H9 (cell line): ENCODE data around the gene C16orf74. TPM values are rescaled to one million over a fixed set of nuclear protein-coding genes. Genes with fewer than 3 reads are reported as not detected.

ENCODE experiments used
- DNase-seq: peaks from one replicate; pipeline ENCODE4 v3.0.0-alpha.2; 2017
- H2AFZ ChIP-seq: one replicate; pipeline ENCODE4 v1.6.1; 2013; ENCODE audit warnings: mild to moderate bottlenecking, low read length, control low read depth, moderate library complexity
- H2AK5ac ChIP-seq: 2 replicates; pipeline ENCODE4 v1.6.1; 2013; ENCODE audit warnings: low read length, control low read depth, mixed read lengths; ENCODE audit not compliant: insufficient read length
- H2BK120ac ChIP-seq: one replicate; pipeline ENCODE4 v1.6.1; 2013; ENCODE audit warnings: low read depth, mild to moderate bottlenecking, low read length, control low read depth, inconsistent platforms; ENCODE audit not compliant: poor library complexity, severe bottlenecking
- H2BK12ac ChIP-seq: 2 replicates; pipeline ENCODE4 v1.6.1; 2013; ENCODE audit warnings: low read length, control low read depth, mixed read lengths, low read depth; ENCODE audit not compliant: insufficient read length
- H2BK15ac ChIP-seq: 2 replicates; pipeline ENCODE4 v1.6.1; 2013; ENCODE audit warnings: low read depth, low read length, control low read depth
- H2BK20ac ChIP-seq: one replicate; pipeline ENCODE4 v1.6.1; 2013; ENCODE audit warnings: low read depth, mild to moderate bottlenecking, low read length, control low read depth, inconsistent platforms; ENCODE audit not compliant: poor library complexity, severe bottlenecking
- H2BK5ac ChIP-seq: 2 replicates; pipeline ENCODE4 v1.6.1; 2013; ENCODE audit warnings: low read length, control low read depth, mixed read lengths; ENCODE audit not compliant: insufficient read length
- H3K14ac ChIP-seq: 2 replicates; pipeline ENCODE4 v1.6.1; 2013; ENCODE audit warnings: low read length, control low read depth; ENCODE audit not compliant: insufficient read depth
- H3K18ac ChIP-seq: 2 replicates; pipeline ENCODE4 v1.6.1; 2013; ENCODE audit warnings: low read depth, mild to moderate bottlenecking, mixed read lengths, low read length, control low read depth; ENCODE audit not compliant: insufficient read length
- H3K23ac ChIP-seq: 2 replicates; pipeline ENCODE4 v1.6.1; 2013; ENCODE audit warnings: low read length, control low read depth, mixed read lengths, low read depth; ENCODE audit not compliant: insufficient read length
- H3K23me2 ChIP-seq: 2 replicates; pipeline ENCODE4 v1.6.1; 2013; ENCODE audit warnings: low read depth, mild to moderate bottlenecking, mixed read lengths, low read length, control low read depth; ENCODE audit not compliant: insufficient read length, poor library complexity, severe bottlenecking
- H3K27ac ChIP-seq: 2 replicates; pipeline ENCODE4 v1.5.1; 2013; ENCODE audit warnings: low read length, control low read depth, mixed read lengths, low read depth; ENCODE audit not compliant: insufficient read length
- H3K27me3 ChIP-seq: 2 replicates; pipeline ENCODE4 v1.6.1; 2013; ENCODE audit warnings: low read length, control low read depth, inconsistent platforms; ENCODE audit not compliant: insufficient read depth
- H3K4ac ChIP-seq: 2 replicates; pipeline ENCODE4 v1.6.1; 2013; ENCODE audit warnings: low read depth, mild to moderate bottlenecking, control low read depth, inconsistent platforms, low read length, moderate library complexity
- H3K4me1 ChIP-seq: 2 replicates; pipeline ENCODE4 v1.6.1; 2013; ENCODE audit warnings: low read length, control low read depth, inconsistent platforms; ENCODE audit not compliant: insufficient read depth
- H3K4me2 ChIP-seq: 2 replicates; pipeline ENCODE4 v1.6.1; 2013; ENCODE audit warnings: low read length, control low read depth, mixed read lengths; ENCODE audit not compliant: insufficient read length, insufficient read depth
- H3K56ac ChIP-seq: 2 replicates; pipeline ENCODE4 v1.6.1; 2013; ENCODE audit warnings: low read depth, mild to moderate bottlenecking, mixed read lengths, low read length, control low read depth; ENCODE audit not compliant: insufficient read length
- H3K79me1 ChIP-seq: 2 replicates; pipeline ENCODE4 v1.6.1; 2013; ENCODE audit warnings: low read depth, mild to moderate bottlenecking, moderate library complexity, low read length, control low read depth, inconsistent platforms; ENCODE audit not compliant: insufficient read depth, poor library complexity, severe bottlenecking
- H3K79me2 ChIP-seq: 2 replicates; pipeline ENCODE4 v1.6.1; 2013; ENCODE audit warnings: low read length, control low read depth, inconsistent platforms; ENCODE audit not compliant: insufficient read depth
- H3K9ac ChIP-seq: 2 replicates; pipeline ENCODE4 v1.6.1; 2013; ENCODE audit warnings: low read length, control low read depth, mixed read lengths; ENCODE audit not compliant: insufficient read length; ENCODE audit errors: extremely low read depth
- H3K9me3 ChIP-seq: one replicate; pipeline ENCODE4 v1.6.1; 2013; ENCODE audit warnings: low read depth, low read length, inconsistent platforms; ENCODE audit not compliant: control insufficient read depth
- H3T11ph ChIP-seq: one replicate; pipeline ENCODE4 v1.6.1; 2013; ENCODE audit warnings: mild to moderate bottlenecking, low read length, control low read depth, inconsistent platforms
- H4K20me1 ChIP-seq: one replicate; pipeline ENCODE4 v1.6.1; 2013; ENCODE audit not compliant: control insufficient read depth, insufficient read length, insufficient read depth
- H4K5ac ChIP-seq: 2 replicates; pipeline ENCODE4 v1.6.1; 2013; ENCODE audit warnings: low read depth, mild to moderate bottlenecking, mixed read lengths, low read length, control low read depth; ENCODE audit not compliant: insufficient read length
- H4K8ac ChIP-seq: replicated peaks from 2 replicates; pipeline ENCODE4 v1.6.1; 2013; ENCODE audit warnings: low read length, control low read depth, mixed read lengths, low read depth; ENCODE audit not compliant: insufficient read length
- H4K91ac ChIP-seq: 2 replicates; pipeline ENCODE4 v1.6.1; 2013; ENCODE audit warnings: low read depth, mild to moderate bottlenecking, moderate library complexity, mixed read lengths, low read length, control low read depth; ENCODE audit not compliant: insufficient read length
- H3K27ac Mint-ChIP-seq, 3 experiments: 2 replicates in 2 of 3; 3 replicates in 1 of 3; pipeline ENCODE4 v1.8.0; 2020 to 2021; ENCODE audit warnings: mixed read lengths in 3 of 3, mild to moderate bottlenecking in 1 of 3, moderate library complexity in 1 of 3
- H3K27me3 Mint-ChIP-seq: 2 replicates; pipeline ENCODE4 v1.8.0; 2021; ENCODE audit warnings: low read depth, mild to moderate bottlenecking, moderate library complexity, mixed read lengths
- H3K36me3 Mint-ChIP-seq, 3 experiments: 2 replicates in 2 of 3; 3 replicates in 1 of 3; pipeline ENCODE4 v1.8.0; 2020 to 2021; ENCODE audit warnings: low read depth in 3 of 3, mixed read lengths in 3 of 3; ENCODE audit not compliant: insufficient read depth in 1 of 3
- H3K4me1 Mint-ChIP-seq, 2 experiments: 2 replicates each; pipeline ENCODE4 v1.8.0; 2020; ENCODE audit warnings: mixed read lengths in 2 of 2
- H3K4me3 Mint-ChIP-seq, 2 experiments: 2 replicates in 1 of 2; 3 replicates in 1 of 2; pipeline ENCODE4 v1.8.0; 2020 to 2021; ENCODE audit warnings: mild to moderate bottlenecking in 2 of 2, mixed read lengths in 2 of 2, moderate library complexity in 1 of 2
- H3K9me3 Mint-ChIP-seq, 2 experiments: 2 replicates in 1 of 2; 3 replicates in 1 of 2; pipeline ENCODE4 v1.8.0; 2020; ENCODE audit warnings: mild to moderate bottlenecking in 2 of 2, mixed read lengths in 2 of 2, moderate library complexity in 1 of 2
- WGBS: extraction: QIAGEN DNeasy Blood & Tissue Kit; methylation state at CpG from one replicate; pipeline ENCODE4 v1.1.7; 2013; ENCODE audit warnings: missing lambda C conversion rate, low lambda C conversion rate, mixed read lengths; ENCODE audit not compliant: insufficient read length; ENCODE audit errors: extremely low coverage; 5-methylcytosine and 5-hydroxymethylcytosine counted together
- total RNA-seq: library from RNA; stranded (reverse); gene quantifications from 2 replicates; pipeline ENCODE4 v1.2.1, GENCODE V29; 2021
- TF ChIP-seq, protein P1 (sequence below): fragments of 200-600 bp; sonication (generic); conservative IDR thresholded peaks from 3 replicates; pipeline ENCODE4 v1.8.0; 2021; ENCODE audit warnings: antibody characterized with exemption, mild to moderate bottlenecking

C16orf74 gene
- total RNA-seq, 1 experiment from 2014 or later, result 5.6 TPM

DNA sequence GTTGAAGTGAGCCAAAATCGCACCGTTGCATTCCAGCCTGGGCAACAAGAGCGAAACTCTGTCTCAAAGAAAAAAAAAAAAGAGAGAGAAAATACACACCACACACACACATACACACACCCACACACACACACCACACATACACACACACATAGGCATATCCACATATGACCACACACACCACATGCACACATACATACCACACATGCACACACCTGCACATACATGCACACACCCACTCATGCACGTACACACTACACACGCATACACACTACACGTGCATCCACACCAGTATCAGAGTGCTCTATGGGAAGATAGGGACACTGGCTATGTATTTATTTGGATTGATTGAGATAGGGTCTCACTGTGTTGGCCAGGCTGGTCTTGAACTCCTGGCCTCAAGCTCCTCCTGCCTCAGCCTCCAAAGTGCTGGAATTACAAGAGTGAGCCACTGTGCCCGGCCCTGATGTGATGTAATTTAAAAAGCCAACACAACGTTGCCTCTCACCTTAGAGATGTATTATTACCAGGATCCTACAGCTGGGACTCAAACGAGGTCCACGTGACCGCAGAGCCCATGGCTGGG lies 44.4 kb downstream of the C16orf74 start:
- Histone ChIP-seq H3K27me3 (no peaks in the 10 kb centered on the region), H4K91ac (no peak overlapping the region), H3K4me2 (no peak overlapping the region), H2AK5ac (no peak overlapping the region), H4K5ac (no peak overlapping the region), H2BK5ac (no peak overlapping the region), H2BK15ac (no peak overlapping the region), H2BK20ac (no peak overlapping the region), H3K4ac (no peak overlapping the region), H3K56ac (no peak overlapping the region), H3K27ac (no peak overlapping the region), H3K9me3 (no peaks in the 10 kb centered on the region), H3K23me2 (no peaks in the 10 kb centered on the region), H2AFZ (no peak overlapping the region), H2BK120ac (no peak overlapping the region), H2BK12ac (no peak overlapping the region), H3K23ac (no peak overlapping the region), H3K4me1 (no peaks in the 10 kb centered on the region), H3K18ac (no peak overlapping the region), H3K79me2 (no peaks in the 10 kb centered on the region), H3K79me1 (no peaks in the 10 kb centered on the region), H3K14ac (no peak overlapping the region; the same call in 1 of the 2 replicates), H4K20me1 (no peaks in the 10 kb centered on the region), H4K8ac (no peak overlapping the region), H3T11ph (no peak overlapping the region), H3K9ac (no peak overlapping the region)
- Mint-ChIP-seq H3K27ac (no peak overlapping the region), H3K36me3 (peaks cover 0 to 1% (median 0%) of the 10 kb centered on the region in 3 experiments; a peak in 1 of 7 replicates), H3K9me3 (peaks cover 0 to under 1% of the 10 kb centered on the region in 2 experiments; a peak in 2 of 5 replicates), H3K4me3 (no peak overlapping the region), H3K27me3 (peaks cover 8% of the 10 kb centered on the region), H3K4me1 (peaks cover 7 to 9% of the 10 kb centered on the region in 2 experiments)
- DNase-seq, result no peak
- no CpG with 5 or more reads among the region's 11 CpGs for WGBS
- TF ChIP-seq, protein P1, sequence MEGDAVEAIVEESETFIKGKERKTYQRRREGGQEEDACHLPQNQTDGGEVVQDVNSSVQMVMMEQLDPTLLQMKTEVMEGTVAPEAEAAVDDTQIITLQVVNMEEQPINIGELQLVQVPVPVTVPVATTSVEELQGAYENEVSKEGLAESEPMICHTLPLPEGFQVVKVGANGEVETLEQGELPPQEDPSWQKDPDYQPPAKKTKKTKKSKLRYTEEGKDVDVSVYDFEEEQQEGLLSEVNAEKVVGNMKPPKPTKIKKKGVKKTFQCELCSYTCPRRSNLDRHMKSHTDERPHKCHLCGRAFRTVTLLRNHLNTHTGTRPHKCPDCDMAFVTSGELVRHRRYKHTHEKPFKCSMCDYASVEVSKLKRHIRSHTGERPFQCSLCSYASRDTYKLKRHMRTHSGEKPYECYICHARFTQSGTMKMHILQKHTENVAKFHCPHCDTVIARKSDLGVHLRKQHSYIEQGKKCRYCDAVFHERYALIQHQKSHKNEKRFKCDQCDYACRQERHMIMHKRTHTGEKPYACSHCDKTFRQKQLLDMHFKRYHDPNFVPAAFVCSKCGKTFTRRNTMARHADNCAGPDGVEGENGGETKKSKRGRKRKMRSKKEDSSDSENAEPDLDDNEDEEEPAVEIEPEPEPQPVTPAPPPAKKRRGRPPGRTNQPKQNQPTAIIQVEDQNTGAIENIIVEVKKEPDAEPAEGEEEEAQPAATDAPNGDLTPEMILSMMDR, result no peak
